HG03439 (cell line): Measurements from ENCODE around the gene EFNA3.
A peak's percentile ranks its signal among the peaks of the same experiment; 100 is the strongest.

Experiments used
- ATAC-seq: cut with Tn5 transposase; IDR thresholded peaks from one replicate; pipeline ENCODE4 v1.9.1; 2021; ENCODE audit warnings: mild to moderate bottlenecking, moderate library complexity; ENCODE audit not compliant: unreplicated experiment

Gene EFNA3

DNA sequence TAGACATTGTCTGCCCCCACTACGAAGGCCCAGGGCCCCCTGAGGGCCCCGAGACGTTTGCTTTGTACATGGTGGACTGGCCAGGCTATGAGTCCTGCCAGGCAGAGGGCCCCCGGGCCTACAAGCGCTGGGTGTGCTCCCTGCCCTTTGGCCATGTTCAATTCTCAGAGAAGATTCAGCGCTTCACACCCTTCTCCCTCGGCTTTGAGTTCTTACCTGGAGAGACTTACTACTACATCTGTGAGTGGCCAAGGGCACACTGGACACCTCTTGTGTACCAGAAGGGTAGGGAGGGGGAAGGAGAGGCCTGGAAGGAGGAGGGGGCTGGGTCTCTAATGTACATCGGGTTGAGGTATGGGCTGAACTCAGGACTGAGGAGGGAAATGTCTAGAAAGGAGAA is 11.9 kb upstream of the EFNA3 start:
- no peak for ATAC-seq

DNA sequence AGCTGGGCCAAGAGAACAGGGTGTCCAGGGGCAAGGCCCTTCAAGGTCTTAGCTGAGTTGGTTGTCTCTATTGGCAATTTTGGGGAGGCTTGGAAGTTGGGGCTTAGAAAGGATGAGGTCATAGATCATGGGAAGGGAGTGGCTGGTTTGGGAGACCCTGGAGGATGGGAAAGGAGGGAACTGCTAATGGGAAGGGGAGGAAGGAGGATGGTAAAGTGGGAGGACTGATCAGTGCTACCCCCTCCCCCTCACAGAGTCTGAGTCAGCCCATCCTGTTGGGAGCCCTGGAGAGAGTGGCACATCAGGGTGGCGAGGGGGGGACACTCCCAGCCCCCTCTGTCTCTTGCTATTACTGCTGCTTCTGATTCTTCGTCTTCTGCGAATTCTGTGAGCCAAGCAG is 10.0 kb upstream of the EFNA3 start:
- ATAC-seq = no peak

DNA sequence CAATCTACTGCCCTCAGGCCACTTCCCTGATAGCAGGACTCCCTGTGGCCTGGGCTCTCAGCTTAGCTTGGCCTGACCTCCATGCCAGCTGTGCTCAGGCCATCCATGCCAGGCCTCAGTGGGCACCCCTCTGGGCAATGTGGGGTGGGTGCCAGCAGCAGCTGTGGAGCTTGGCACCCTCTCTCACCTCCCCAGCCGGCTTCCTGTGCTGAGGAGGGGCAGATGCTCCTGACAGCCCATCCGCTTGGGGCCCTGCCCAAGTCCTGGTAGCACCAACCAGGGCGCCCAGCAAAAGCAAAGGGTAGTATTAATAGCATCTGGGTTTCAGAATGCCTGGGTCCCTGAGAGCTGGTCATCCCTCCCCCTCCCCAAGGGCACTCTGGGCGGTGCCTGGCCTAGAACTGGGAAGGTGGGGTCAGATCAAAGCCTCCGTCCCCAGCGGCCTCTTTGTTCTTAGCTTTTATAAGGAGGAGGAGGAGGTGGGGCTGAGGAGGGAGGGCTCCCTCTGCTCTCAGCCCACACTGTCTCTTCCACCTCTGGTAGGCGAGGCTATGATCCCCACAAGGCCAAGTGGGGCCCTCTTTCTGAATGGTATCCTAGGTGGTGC is 9.0 kb upstream of the EFNA3 start:
- no peak for ATAC-seq

GRCh38 chr1:155070158-155070621 is 8.4 kb upstream of the EFNA3 start:
- no peak for ATAC-seq

- ATAC-seq = peak; percentile 63
Observed at GRCh38 chr1:155070721-155071569, 7.7 kb upstream of the EFNA3 start.

GRCh38 chr1:155071701-155072100 is 6.9 kb upstream of the EFNA3 start:
- no peak for ATAC-seq

- no peak for ATAC-seq
Observed at GRCh38 chr1:155072531-155073289, 5.9 kb upstream of the EFNA3 start.

DNA sequence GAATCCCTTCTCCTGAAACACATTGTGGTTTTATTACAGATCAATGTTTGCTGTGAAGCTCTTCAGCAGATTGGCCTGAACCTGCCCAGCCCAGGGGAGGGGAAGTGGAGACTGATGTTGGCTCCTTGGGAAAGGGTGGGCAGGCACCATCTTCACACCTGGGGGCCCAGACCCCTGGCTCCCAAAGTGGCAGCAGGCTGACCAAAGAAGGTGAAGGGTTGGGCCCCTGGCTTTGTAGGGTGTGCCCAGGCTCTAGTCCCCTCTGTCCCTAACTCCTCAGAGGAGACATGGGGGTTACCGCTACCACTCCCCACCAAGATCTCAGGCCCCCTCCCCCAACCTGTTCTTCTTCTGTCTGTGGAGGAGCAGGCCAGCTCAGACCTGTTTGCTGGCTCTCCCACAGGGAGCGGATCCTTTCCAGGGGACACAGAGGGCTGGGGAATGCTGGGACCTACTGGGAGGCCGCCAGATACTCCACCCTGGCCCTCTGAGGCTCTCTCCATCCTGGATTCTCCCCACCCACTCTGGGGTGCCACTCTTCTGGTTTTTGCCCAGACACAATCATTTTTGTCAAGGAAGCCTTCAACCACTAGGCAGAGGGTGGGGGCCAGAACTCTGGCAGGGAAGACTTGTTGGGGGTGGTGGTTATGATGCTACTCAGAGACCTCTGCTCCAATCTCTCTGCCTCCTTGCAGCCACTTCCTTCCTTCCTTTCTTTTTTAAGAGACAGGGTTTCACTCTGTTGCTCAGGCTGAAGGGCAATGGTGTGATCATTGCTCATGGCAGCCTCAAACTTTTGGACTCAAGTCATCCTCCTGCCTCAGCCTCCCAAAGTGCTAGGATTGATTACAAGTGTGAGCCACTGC is 5.0 kb upstream of the EFNA3 start:
- no peak for ATAC-seq

DNA sequence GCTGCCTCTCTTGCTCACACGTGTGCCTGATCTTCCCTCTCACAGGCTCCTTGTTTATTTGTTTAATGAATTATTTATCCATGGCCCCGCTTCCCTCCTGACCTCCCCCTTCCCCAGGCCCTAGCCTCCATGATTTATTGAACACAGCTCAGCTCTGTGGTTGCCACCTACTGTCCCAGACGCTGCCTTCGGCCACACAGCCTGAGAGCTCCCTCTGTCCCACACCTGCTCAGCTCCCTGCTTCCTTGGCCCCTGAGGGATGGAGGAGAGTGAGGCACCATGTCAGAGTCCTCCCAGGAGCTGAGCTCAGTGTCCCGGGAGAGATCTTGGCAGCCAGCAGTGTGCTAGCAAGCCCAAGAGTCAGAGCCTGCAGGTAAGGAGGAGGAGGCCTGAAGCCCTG is 3.1 kb upstream of the EFNA3 start:
- no peak for ATAC-seq

GRCh38 chr1:155076371-155076770 is 2.3 kb upstream of the EFNA3 start:
- no peak for ATAC-seq

DNA sequence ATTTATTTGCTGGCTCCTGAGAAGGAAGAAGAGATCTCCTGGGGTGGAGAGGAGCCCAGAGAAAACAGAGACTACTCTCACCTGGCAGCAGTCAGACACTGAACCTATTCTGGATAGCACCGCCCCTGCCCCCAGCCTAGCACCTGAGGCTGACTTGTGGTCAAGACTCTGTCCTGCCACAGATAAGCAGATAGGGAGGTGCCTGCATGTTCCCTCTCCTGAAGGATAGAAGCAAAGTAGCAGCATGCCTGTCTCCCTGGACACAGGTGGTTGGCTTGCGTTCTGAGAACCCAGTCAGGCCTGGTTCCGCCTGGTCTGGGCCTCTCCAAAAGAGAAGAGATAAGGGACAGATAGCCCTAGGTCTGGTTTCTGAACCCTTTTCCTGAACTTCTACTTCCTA is 1.3 kb upstream of the EFNA3 start:
- no peak for ATAC-seq

DNA sequence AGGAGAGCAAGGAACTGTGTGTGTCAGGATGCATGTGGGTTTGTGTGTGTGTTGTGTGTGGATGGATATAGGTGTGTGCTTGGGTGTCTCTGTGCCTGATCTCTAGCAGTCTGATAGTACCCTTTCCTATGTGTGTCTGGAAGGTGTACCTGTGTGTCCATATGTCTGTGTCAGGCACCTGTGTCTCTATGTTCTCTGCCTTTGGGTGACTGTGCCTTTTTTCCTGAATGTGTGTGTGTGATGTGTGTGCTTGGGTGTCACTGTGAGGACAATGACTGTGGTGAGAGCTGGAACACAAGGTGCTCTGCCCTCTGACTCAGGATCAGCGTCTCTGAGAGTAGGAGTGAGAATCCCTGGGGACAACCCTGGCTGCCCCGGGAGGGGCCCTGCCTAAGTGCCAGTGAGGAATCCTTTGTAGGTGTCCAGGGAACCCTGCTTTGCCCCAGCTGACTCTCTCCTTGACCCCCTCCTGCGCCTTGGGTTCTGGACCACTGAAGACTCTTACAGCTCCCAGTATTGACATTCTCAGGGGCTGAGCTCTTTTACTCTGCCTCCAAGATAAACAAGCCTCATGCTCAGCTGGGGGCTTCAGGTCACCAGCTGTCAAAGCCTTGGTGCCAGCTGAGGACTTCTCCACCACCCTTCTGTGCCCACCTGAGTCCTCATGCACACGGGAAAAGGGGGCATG is 735 bp upstream of the EFNA3 start:
- ATAC-seq = no peak

- ATAC-seq = no peak
Observed at GRCh38 chr1:155079210-155079486, 511 bp downstream of the EFNA3 start.

GRCh38 chr1:155079487-155080311 is 1.1 kb downstream of the EFNA3 start:
- ATAC-seq = no peak

DNA sequence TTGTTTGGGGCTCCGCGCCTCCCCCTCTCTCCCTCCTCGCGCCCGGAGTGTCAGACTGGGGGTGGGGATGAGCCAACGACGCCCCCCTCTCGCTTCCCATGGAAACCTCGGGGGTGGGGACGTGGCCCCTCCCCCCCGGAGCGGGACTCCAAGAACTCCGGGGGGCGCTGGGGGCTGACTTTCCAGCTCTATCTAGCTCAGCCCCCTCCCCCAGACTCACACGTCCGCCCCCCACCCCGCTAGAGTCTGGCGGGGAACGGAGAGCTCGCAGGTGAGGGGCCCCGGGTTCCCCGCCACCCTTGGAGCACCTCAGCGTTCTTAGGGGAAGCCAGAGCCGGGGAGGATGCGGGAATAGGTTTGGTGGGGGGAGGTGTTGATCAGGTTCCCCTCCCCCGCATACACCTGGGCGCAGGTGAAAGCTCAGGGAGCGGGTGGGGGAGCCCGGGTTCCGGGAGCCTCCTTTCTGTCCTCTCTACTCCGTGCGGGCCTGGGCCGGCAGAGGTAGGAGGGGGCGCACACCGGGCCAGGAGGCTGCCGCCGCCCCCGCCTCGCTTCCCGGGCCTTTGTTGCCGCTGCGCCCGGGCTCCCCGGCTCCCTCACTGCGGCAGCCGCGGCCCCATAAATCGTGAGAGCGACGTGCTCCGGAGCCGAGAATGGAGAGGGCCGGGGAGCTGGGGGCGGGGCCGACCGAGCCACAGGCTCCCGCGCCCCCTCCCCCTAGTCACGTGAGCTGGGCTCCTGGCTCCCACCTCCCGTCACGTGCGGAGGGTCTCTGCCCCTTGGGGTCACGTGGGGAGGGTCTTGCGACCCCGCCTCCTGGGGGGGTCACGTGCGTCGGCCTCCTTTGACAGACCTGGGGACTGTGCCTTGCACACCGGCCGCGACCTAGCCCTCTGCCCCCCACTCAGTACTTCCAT is 1.9 kb downstream of the EFNA3 start:
- no peak for ATAC-seq

DNA sequence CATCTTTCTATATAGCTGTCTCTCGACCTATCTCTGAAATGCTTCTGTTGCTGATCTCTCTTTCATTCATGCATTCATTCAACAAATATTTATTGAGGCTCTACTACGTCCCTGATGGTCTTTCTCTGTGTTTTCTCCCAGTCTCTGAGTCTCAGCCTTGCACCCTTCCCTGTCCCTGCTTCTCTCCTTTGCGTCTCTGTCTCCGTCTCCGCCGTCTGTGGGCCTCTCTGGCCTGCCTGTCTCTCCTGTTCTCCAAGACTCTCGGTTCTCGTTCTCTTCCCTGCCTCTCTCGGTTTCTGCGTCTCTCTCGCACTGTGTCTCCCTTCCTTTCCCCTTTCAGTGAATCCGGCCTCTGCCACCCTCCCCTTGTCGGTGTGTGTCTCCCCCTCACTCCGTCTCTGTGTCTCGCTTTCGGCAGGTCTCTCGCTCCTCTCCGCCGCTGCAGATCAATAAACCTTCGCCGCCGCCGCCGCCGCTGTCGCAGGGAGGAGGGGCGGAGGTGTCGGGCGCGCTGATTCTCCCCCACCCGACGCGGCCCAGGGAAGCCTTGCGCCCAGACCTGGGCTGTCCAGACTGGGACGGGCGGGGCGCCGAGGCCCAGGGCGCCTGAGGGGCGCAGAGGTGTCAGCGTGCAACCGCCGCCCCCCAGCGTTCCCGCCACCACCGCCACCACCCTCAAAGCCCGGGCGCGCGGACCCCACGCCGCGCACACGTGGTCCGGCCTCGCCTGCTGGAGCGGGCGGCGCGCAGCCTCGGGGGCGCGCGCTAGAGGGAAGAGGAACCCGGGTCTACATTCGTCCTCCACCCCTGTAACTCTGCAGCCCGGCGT is 3.0 kb downstream of the EFNA3 start:
- ATAC-seq = no peak

GRCh38 chr1:155082301-155083051 is 3.8 kb downstream of the EFNA3 start:
- ATAC-seq = no peak
